TTC549 (cell line): ENCODE data around the gene NAV2.
"Not testable (repeated sequence)": the region's sequence is repeated elsewhere in the genome, so short reads cannot be mapped to it uniquely, and the experiment has no call there.

ENCODE experiments used
- FAIRE-seq: peaks from 2 replicates; lab custom pipeline; 2012; peaks lifted over from hg19 to GRCh38; lab: Jason Lieb, UNC

NAV2 gene

DNA sequence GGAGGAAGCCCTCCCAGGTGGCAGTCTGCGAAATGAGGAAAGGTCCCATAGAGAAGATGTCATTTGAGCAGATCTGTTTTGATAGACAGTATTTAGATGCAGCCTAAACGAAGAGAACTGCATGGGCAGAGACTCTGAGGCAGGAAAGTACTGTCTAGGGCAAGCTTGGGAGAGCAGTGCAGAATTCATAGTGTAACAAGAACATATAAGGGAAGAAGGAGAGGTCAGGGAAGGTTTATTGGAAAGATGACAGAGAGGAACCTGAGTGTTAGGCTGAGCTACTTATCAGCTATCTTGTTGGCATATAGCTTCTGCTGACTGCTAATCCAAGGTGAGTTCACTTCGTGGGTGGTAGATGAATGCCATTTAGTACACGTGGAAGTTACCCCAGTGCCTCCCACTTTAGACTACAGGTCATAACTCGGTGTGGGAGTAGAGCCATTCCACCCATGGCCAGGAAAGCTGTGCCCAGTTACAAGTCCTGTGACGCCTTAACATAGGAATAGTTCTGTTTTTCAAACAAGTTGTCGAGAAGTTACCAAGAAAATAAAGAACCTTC, 348.1 kb downstream of the NAV2 start:
- FAIRE-seq, result no peak

DNA sequence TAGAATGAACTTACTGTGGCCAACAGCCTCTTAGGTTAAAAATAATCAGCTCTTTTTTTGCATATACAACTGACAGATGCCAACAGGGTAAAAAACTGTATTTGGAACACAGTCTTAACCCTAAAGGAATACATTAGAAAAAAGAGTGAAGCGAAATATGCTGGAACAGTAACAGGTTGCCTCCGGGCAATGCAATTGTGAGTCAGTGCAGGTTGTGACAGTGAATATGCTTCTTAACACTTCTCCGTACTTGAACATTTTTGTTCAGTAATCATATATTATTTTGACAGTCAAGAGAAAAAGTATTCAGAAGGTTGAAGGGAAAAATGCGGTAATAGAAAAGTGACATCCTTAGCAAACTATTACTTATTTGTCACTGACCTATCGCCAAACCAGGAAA, 349.1 kb downstream of the NAV2 start:
- no peak for FAIRE-seq

DNA sequence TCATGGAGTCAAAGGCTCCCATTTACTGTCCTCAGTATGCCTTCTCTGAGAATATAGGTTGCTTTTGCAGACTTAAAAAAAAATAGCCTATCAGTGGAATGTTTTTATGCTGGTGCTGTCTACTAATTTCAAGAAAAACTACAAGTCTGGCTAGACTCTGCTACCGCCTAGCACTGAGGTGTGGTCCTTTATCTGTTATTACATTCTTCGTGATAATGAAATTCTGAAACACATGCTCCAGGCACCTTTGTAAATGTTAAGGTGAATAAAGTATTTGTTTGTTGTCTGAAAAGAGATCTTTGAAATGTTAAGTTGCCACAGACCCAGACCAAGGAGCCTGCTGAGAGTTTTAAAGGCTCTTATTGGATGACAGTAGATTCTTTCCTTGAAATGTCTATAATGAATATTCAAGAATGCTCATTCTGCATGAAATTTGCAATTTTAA, 352.3 kb downstream of the NAV2 start:
- FAIRE-seq, result no peak

DNA sequence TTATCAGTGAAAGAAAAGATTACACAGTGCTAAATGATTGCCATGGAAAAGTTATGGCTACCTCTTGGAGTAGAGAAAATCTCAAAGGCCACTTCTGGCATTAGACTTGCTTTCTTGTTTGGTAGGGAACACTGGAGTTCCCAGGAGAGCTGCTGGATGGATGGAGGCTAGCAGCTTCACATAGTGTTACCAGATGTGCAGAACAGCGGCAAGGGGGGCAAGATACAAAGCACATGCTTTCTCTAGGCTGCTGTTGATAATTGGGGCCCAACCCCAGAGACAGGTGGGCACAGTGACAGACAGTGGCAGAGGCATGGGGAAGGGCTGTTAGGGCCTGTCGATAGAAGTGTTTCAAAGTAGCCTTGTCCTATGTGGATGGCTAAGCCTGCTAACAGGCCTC, 352.8 kb downstream of the NAV2 start:
- no peak for FAIRE-seq

DNA sequence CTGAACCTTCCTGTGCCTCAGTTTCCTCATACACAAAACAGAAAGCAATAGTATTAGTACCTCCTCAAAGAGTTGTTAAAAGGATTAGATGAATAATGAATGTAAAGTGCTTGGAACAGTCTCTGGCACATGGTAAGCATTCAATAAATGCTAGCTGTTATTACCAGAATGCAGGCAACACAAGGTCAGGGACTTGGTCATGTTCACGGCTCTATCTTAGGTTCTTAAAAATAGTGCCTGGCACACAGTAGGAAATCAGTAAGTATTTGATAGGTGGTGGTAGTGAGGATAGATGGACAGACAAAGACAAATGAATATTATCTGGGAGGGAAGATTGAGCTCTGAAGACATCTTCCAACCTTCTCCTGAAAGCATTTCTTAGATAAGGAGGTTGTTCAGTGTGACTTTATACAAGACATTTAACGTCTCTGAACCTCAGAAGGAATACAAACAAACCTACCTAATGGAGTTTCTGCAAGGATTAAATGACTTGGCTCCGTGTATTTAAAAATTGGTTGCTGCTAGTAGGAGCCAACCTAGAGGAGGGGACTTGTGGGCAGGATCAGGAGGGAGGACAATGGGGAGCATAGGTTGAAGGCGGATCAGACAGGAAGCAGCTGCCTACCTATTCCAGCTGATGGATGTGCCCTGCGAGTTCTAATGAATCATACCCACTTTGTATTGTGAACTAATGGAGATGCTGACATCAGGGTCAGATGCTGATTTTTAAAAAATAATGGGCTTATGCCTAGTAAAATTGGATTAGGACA, 353.6 kb downstream of the NAV2 start:
- FAIRE-seq, result no peak

DNA sequence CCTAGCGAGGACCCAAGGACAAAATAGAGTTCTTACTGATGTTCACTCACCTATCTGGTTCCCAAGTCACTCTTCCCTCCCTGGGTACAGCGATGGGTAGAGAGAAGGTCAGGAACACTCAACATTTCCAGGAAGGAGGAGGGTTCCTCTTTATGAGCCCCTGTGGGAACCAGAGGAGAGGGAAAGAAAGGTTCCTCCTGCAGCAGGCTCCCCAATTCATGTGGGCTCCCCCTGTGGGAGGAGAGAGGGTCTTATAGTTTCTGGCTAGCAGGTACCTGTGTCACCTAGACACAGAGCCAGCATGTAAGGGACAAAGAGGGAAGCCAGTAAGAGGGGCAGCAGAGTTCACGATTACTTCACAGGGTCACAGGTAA, 354.1 kb downstream of the NAV2 start:
- no peak for FAIRE-seq

DNA sequence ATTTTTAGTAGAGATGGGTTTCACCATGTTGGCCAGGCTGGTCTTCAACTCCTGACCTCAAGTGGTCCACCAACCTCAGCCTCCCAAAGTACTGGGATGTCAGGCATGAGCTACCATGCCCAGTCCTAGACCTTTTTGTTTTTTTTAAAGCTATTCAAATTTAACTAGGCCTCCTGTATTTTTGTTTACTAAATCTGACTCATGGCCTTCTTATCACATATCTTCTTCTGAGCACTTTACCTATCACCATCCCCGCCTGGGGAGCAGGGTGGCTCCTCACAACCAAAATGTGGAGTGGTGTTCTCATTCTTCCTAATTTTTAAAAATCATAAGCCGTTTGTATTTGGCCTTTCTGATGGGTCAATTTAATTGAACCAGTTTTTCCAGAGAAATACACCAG, 355.0 kb downstream of the NAV2 start:
- FAIRE-seq, result no peak

DNA sequence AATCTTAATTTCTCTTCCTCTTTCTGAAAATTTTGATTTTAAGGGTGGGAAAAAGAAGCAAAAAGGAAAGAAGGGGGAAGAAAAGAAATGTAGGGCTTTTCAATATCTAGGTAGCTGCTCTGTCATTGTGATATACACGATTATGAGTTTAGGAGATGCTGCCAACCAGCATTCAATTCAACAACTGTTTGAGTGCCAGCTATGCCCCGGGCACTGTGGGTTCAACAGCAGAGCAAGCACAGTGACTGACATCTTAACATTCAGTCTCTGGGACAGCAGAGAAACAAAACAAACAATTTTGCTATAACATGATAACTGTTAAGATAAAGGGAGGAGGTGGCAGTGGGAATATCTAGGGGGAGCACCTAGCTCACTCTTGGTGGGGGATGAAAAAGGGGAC, 356.1 kb downstream of the NAV2 start:
- FAIRE-seq, result no peak

DNA sequence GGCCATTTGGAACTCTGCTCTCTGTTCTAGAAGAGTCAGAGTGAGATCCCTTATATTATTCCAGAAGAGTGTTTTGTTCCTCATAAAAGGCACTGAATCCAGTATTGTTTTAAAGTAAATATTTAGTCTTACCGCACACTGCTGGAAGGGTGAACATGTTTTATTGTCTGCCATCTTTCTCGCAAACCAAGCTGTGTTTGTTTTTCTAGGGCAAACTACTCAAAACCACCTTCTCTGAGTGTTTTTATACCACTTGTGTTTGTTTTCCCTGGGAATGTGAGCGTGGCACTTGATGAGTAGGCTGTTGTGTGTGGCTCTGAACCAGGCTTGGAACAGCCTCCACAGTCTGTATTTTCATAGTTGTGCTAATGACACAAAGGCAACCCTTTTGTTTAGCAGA, 357.8 kb downstream of the NAV2 start:
- FAIRE-seq, result no peak

DNA sequence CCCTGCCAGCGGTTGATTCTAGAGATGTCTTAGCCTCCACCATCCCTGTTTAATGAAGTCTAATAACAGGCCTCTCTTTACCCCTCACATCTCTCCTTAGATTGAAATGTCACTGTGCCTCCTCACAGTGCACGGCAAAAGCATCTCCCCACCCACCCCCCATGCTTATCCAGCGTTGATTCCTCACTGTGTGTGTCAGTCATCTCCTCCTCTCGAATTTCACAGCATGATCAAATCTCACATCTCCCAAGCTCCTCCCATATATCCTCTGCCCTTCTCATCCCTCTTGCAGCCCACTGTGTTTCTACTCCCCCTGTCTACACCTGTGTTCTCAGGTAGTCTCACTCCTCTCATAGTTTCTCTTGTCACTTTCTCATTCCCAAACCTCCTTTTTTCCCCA, 363.0 kb downstream of the NAV2 start:
- FAIRE-seq, result no peak

DNA sequence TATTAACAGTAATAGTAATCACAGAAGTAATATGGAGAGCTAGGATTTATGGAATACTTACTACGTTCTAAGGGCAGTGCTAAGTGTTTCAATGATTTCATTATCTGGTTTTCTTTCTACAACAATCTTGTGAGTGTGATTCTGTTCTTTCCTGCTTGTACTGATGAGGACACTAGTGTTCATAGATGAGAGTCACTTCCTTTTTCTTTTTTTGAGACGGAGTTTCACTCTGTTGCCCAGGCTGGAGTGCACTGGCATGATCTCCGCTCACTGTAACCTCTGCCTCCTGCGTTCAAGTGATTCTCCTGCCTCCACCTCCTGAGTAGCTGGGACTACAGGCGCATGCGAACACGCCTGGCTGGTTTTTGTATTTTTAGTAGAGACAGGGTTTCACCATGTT, 366.2 kb downstream of the NAV2 start:
- FAIRE-seq, result no peak

DNA sequence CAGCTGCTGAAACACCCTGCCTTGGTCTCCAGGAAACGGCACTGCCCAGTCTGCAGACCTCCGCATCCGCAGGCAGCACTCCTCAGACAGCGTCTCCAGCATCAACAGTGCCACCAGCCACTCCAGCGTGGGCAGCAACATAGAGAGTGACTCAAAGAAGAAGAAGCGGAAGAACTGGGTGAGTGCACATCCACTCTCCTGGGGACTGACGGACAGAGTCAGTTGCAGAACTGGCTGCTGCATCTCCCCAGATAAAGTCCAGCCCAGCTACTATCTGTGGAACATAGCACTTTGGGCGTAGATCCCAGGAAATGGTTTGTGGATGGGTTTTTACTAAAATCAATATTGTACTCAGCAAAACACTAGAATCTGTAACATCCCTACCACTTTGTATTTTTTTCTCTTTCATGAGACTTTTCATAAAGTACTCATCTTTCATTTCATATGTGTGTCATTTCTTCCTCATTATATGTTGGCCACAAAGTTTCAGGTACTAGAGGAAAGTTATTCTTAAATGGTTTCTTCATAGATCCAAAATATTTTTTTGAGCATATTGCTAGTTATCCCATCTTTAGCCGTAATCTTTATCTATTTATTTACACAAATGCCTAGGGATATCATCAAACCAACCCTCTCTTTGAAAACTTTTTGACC, 367.5 kb downstream of the NAV2 start:
- FAIRE-seq, result no peak

DNA sequence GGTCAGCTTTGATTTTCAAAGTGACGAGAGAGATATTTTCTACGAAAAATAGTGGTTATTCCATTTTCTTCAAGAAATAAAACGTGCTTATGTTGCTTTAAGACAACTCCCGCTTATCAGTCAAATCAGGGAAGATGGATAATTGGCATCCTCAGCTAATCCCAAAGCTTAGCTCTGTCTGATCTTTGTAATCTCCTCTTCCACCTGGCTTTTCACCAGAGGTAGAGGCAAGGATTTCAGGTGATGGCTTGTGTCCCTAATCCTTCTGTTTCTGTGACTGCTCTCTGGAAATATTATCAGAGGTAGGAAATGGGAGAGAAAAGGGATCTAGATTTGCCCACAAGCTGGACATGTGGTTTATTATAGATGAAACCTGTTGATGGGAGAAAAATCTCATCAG, 368.7 kb downstream of the NAV2 start:
- no peak for FAIRE-seq

DNA sequence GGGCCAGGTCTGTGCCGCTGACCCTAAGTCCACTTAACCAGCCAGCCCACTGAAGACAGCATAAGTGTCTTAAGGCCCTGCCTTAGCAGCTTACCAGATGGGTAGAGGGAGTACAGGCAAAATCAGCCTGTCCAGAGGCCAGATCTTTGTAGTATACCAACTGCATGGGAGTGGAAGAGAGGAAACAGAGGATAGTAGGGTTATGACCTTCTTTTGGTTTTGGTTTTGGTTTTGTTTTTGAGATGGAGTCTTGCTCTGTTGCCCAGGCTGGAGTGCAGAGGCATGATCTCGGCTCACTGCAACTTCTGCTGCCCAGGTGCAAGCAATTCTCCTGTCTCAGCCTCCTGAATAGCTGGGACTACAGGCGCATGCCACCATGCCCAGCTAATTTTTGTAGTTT, 371.2 kb downstream of the NAV2 start:
- FAIRE-seq, result not testable (repeated sequence)

DNA sequence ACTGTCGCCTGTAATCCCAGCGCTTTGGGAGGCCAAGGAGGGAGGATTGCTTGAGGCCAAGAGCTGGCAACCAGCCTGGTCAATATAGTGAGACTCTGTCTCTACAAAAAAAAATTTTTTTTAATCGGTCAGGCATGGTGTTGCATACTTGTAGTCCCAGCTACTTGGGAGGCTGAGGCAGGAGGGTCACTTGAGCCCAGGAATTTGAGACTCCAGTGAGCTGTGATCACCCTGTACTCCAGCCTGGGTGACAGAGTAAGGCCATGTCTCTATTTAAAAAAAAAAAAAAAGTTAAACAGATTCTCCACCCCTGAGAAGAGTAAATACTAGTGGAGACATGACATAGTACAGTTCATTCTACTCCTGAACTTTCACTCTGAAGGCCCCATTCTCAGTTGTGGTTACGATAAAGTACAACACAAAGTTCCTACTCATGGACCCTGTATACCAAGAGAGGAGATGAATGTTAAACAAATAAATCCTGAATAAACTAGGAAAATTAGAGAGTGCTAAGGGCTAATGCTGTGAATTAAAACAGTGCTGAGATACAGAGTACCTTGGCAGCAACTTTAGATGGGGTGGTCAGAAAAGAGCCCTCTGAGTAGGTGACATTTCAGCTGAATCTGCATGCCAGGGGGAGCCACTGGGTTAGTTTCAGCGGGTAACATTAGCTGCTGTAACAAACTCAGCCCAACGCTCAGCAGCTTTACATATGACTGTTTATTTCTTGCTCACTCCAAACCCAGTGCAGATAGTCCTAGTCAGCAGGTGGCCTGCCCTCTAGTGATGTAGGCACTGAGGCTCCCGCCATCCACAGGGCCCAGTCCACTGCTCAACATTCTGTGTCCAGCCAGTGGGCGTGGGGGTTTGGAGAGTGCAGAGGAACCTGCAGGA, 372.5 kb downstream of the NAV2 start:
- FAIRE-seq, result no peak

DNA sequence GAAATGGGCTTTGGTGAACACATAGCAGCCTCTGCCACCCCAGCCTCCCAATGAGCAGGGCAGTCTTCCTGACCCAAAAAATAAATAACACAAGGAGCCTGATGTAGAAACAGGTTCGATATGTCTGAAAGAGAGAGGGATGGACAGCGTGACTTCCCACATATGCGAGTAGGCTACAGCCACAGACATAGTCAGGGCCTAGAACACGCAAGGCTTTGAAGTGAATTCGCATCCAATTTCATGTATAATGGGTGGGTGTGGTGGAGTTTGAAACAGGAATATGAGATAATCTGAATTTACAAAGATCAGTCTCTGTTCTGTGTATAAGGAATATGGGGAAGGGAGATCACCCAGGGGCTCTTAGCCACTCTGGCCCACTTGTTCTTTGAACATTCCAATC, 373.3 kb downstream of the NAV2 start:
- no peak for FAIRE-seq

DNA sequence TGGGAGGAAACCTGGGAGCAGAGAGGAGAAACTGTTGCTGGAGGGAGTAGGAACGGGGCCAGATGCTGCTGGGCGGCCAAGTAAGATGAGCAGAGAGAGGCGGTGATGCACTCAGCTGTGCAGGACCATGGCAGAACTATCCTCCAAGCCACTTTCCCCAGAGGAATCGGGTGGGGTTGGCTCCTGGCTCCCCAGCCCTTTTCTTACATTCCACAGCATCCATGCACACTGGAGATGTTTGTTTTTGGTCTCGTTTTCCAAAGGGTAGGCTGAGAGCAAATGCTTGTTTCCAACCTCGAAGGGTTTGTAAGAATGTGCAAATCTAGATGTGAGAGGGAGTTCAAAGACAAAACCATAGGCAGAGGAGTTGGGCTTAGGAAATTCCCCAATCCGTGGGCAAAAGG, 374.5 kb downstream of the NAV2 start:
- no peak for FAIRE-seq

DNA sequence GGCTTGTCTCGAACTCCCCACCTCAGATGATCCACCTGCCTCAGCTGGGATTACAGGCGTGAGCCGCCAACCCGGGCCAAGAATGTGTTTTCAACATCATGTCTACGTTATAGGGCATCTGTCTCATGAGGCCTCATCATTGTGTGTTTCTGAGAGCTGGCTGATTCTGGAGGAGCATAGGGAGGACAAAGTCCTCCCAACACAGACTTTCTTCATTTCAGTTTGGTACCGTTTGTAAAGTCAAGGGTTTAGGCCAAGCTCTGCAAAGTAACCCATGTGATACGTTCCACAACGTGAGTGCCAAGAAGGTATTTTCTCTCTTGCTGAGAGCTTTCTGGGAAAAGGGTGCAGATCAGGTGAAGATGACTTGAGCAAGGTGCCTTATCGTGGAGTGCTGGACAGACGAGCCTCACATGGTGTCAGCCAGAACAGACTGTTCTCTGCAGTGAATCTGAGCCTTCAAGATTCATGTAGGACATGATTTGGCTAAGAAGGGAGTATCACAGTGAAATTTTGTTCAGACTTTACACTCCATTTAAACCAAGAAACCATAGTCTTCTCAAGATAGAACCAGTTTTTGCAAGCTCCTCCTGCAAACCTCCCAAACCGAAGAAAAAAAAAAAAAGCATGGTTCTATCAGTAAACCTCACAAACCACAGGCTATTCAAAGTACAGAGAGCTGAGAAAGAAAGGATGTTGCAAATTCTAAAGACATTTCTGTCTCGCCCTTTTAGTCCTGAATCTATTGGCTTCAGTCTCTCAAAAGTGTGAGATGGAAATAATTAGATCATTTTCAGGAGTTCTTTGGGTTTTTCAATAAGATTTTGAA, 376.0 kb downstream of the NAV2 start:
- no peak for FAIRE-seq

DNA sequence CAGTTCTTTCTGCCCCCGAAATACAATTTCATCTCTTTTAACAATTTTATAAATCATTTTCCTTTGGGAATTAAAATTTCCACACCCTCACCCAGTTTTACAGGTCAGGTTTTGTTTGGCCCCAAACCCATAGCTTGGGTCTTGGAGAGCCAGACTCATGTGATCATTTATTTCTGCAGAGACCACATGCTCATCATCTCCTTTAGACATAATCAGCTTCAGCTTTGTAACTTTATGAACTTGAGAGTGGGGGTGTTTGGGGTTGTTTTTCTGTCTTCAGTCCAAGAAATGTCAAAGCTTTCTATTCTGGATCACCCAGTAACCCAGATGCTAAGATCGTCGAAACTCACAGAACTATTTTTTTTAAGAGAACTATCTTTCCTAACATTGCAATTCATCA, 376.7 kb downstream of the NAV2 start:
- no peak for FAIRE-seq

DNA sequence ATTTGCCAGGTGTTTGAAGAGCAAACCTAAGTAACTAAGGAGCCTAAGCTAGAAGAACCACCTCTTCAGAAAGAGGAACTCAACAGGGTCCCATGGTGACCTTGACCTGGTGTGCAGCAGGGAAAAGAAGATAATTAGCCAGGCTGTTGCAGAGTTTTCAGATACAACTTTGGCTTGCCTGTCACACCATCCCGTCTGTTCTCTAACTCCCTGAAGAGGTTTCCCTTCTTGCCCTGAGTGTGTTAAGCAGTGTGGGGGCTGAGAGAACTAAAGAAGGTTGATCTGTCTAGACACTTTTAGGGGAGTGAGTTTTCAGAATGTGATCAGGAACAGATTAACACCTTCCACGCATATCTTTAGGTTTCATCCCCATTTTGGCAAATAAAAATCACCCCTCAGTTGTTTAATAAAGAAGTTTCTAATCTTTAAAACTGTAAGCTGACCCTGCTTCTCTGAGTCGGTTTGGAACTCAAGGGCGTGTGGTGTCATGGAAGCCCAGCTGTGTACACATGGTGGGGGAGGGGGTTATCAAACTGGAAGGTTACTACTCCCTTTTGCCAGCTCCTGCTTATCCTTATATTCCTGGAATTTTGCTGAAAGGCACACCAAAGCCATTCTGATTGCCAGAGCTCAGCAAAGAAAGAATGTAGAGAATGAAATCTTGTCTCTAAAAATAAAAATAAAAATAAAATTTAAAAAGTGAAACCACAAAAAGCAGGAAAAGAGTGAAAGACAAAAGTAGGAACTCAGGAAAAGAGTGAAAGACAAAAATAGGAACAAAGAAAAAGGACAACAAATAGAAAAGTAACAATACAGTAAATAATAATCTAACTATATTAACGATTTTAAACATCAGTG, 377.4 kb downstream of the NAV2 start:
- no peak for FAIRE-seq
